GM21723 (cell line): ENCODE data around the gene PRR36.

Source experiments
- ATAC-seq: cut with Tn5 transposase; IDR thresholded peaks from one replicate; pipeline ENCODE4 v1.9.1; 2021; ENCODE audit warnings: mild to moderate bottlenecking, moderate library complexity; ENCODE audit not compliant: unreplicated experiment

PRR36 gene

DNA sequence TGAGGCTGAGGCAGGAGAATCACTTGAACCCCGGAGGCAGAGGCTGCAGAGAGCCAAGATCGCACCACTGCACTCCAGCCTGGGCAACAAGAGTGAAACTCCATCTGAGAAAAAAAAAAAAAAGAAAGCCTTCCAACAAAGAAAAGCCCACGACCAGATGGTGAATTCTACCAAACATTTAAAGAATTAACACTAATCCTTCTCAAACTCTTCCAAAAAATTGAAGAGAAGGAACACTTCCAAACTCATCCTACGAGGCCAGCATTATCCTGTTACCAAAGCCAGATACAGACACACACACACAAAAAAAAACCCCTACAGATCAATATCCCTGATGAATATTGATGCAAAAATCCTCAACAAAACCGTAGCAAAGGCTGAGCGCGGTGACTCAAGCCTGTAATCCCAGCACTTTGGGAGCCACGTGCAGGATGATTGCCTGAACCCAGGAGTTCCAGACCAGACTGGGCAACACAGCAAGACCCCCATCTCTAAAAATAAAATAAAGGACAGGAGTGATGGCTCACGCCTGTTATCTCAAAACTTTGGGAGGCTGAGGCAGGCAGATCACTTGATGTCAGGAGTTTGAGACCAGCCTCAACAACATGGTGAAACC is 50.4 kb downstream of the PRR36 start:
- ATAC-seq, result no peak

DNA sequence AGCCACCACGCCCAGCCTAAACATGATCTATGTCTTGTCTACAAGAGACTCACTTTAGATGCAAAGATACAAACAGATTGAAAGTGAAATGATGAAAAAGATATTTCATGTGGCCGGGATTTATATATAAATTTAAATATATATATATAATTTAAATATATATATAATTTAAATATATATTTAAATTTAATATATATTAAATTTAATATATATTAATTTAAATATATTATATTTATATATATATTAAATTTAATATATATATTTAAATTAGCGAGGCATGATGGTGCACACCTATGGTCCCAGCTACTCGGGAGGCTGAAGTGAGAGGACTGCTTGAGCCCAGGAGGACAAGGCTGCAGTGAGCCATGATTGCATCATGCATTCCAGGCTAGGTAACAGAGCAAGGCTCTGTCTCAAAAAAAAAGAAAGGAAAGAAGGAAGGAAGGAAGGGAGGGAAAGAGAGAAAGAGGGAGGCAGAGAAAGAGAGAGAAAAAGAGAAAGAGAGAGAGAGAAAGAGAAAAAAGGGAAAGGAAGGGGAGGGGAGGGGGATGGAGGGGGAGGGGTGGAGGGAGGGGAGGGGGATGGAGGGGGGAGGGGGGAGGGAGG is 51.2 kb downstream of the PRR36 start:
- ATAC-seq, result no peak

DNA sequence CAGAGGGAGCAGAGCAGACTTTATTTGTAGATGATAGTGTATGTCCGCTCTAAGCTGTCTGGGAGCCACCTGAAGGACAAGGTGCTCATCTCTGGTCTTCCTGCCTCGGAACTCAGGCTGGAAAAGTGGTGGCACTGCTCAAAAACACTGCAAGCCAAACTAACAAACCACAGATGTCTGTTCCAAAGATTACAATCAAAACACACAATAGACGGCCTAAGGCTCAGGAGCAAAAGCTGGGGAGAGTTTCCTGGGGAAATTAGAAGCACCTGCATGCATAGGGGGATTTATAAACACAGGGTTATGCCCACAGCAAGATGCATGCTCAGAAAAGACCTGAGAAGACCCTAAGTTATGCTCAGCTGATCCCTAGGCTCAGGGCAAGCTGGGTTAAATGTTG is 53.6 kb downstream of the PRR36 start:
- ATAC-seq, result no peak

DNA sequence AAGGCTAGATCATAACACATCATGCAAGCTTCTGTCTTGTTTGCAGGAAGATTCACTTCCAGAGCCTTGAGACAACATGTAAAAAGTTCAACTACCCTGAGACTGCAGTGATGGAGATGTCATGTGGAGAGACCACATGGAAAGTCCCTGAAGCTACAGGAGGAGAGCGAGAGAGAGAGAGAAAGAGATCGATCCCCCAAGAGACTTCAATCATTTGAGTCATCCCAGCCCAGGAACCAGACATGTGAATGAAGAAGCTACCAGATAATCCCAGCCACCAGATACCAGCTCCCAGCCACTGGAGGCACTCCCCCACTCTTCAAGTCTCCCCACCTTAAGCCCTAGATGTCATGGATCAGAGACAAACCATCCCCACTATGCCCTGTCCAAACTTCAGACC is 54.9 kb downstream of the PRR36 start:
- ATAC-seq, result no peak

DNA sequence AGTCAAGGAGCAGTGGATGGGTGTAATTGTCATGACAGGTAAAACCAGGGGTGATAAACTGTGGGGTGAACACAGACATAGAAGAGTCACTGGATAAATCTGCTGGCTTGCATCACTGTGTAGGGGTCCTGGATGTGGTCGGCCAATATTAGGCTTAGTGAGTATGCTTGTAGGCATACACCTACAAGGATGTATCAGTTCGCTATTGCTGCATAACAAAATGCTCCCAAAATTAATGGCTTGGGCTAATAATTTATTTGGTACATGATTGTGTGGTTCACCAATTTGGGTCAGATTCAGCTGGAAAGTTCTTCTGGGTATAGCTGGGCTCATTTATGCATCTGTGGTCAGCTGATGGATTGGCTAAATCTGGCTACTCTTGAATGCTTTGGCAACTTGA is 55.4 kb downstream of the PRR36 start:
- no peak for ATAC-seq
